Neural crest cell (in vitro differentiated cells): ENCODE results near the gene OTOG. TPM values are rescaled to one million over a fixed set of nuclear protein-coding genes. Genes with fewer than 3 reads are reported as not detected.

Experiments
- DNase-seq: peaks from one replicate; pipeline ENCODE4 v3.0.0; 2021; ENCODE audit warnings: low read depth, mixed read lengths, low spot score
- H3K27ac Mint-ChIP-seq: one replicate; pipeline ENCODE4 v1.8.0; 2021; ENCODE audit warnings: mild to moderate bottlenecking, mixed read lengths; ENCODE audit not compliant: unreplicated experiment
- H3K27me3 Mint-ChIP-seq: 2 replicates; pipeline ENCODE4 v1.8.0; 2021; ENCODE audit warnings: low read depth, mild to moderate bottlenecking, mixed read lengths
- H3K36me3 Mint-ChIP-seq: 2 replicates; pipeline ENCODE4 v1.8.0; 2021; ENCODE audit warnings: low read depth, mild to moderate bottlenecking, mixed read lengths
- H3K4me1 Mint-ChIP-seq: 2 replicates; pipeline ENCODE4 v1.8.0; 2021; ENCODE audit warnings: mixed read lengths
- H3K4me3 Mint-ChIP-seq: one replicate; pipeline ENCODE4 v1.8.0; 2021; ENCODE audit warnings: mild to moderate bottlenecking, mixed read lengths
- H3K9me3 Mint-ChIP-seq: 2 replicates; pipeline ENCODE4 v1.8.0; 2021; ENCODE audit warnings: mixed read lengths
- CTCF ChIP-seq: fragments of 200-600 bp; sonication (generic); conservative IDR thresholded peaks from 2 replicates; pipeline ENCODE4 v1.5.0; 2021; ENCODE audit warnings: antibody characterized with exemption, mild to moderate bottlenecking
- total RNA-seq: library from RNA; stranded (reverse); gene quantifications from 2 replicates; pipeline ENCODE4 v1.2.1, GENCODE V29; 2021

The OTOG gene
- total RNA-seq, 1 donor from 2014 or later, result not detected

- H3K36me3 Mint-ChIP-seq, result no peaks in the 10 kb centered on the region
- TF ChIP-seq CTCF, result no peak
- DNase-seq, result no peak
- H3K4me3 Mint-ChIP-seq, result no peak overlapping the region
- peaks cover 5% of the 10 kb centered on the region for H3K27me3 Mint-ChIP-seq
- H3K27ac Mint-ChIP-seq, result no peak overlapping the region
- H3K4me1 Mint-ChIP-seq, result no peaks in the 10 kb centered on the region
- no peaks in the 10 kb centered on the region for H3K9me3 Mint-ChIP-seq
Measured at GRCh38 chr11:17560281-17561110, 13.4 kb downstream of the OTOG start.

DNA sequence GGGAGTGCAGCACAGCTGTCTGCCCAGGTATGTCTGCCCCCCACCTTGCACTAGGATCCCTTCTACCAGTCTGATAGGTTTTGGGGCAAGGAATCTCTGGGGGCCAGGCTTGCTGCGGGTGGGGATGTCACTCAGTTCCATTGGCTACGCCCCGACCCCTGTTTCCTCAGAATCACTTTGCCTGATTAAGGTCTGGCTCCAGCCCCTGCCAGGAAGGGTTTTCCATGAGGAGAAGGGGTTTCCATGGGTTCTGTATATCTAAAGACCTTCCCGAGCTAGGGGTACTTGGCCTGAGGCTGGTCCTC is 14.0 kb downstream of the OTOG start:
- DNase-seq, result no peak
- Mint-ChIP-seq H3K27me3 (peaks cover 5% of the 10 kb centered on the region), H3K36me3 (no peaks in the 10 kb centered on the region), H3K27ac (no peak overlapping the region), H3K4me3 (no peak overlapping the region), H3K4me1 (no peaks in the 10 kb centered on the region), H3K9me3 (no peaks in the 10 kb centered on the region)
- TF ChIP-seq CTCF, result no peak

DNA sequence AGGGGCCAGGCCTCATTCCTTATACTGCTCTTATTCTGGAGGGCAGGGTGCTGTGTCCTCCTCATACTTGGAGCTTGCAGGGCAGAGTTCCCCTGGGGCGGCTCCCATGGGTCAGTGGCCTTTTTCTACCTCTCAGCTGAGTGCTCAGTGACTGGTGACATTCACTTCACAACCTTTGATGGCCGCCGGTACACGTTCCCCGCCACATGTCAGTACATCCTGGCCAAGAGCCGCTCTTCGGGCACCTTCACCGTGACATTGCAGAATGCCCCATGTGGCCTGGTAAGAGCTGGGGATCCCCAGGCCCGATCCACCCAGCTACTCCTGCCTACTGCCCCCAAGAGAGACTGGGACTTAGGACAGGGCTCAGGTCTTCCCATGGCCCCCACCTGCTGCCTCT is 14.5 kb downstream of the OTOG start:
- no peak overlapping the region for H3K4me3 Mint-ChIP-seq
- H3K4me1 Mint-ChIP-seq, result no peaks in the 10 kb centered on the region
- no peaks in the 10 kb centered on the region for H3K36me3 Mint-ChIP-seq
- TF ChIP-seq CTCF, result no peak
- no peak overlapping the region for H3K27ac Mint-ChIP-seq
- no peaks in the 10 kb centered on the region for H3K9me3 Mint-ChIP-seq
- peaks cover 4% of the 10 kb centered on the region for H3K27me3 Mint-ChIP-seq
- no peak for DNase-seq

- DNase-seq, result no peak
- TF ChIP-seq CTCF, result no peak
- peaks cover 8% of the 10 kb centered on the region for H3K27me3 Mint-ChIP-seq
- no peaks in the 10 kb centered on the region for H3K9me3 Mint-ChIP-seq
- H3K36me3 Mint-ChIP-seq, result no peaks in the 10 kb centered on the region
- H3K4me3 Mint-ChIP-seq, result no peak overlapping the region
- no peak overlapping the region for H3K27ac Mint-ChIP-seq
- H3K4me1 Mint-ChIP-seq, result no peaks in the 10 kb centered on the region
Measured at GRCh38 chr11:17563231-17563646, 16.2 kb downstream of the OTOG start.

DNA sequence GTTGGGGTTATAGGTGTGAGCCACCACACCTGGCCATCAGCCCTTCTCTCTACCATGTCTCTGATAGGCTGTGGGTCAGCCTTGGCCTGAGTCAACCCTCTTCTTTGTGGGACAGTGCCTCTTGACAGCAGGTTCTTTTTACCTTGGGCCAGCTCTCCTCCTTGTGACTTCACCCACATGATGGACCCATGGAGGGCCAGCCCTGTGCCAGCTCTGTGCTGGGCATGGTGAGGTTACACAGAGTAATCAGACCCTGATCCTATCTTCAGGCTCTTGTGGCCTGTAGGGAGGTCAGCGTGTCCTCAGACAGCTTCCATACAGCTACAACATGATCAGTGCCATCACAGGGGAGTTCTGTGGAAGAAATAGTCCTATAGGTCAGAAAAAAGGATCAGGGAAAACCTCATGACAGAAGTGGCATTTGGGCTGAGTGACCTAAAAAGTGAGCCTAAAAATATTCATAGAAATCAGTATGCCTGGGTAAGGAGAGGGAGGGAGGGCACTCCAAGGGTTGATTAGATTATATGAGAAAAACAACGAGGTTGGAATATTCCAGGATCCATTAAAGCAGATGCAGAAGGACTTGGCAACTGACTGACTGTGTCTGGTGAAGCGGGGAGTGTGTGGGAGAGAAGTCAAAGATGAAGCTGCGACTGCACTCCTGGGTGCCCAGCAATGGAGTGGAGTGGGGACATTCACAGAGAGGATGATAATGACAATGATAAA is 17.1 kb downstream of the OTOG start:
- peaks cover 8% of the 10 kb centered on the region for H3K27me3 Mint-ChIP-seq
- H3K27ac Mint-ChIP-seq, result no peak overlapping the region
- no peak overlapping the region for H3K4me3 Mint-ChIP-seq
- no peak for TF ChIP-seq CTCF
- no peaks in the 10 kb centered on the region for H3K9me3 Mint-ChIP-seq
- H3K4me1 Mint-ChIP-seq, result no peaks in the 10 kb centered on the region
- no peak for DNase-seq
- H3K36me3 Mint-ChIP-seq, result no peaks in the 10 kb centered on the region
